Activated CD4-positive, alpha-beta memory T cell treated with anti-CD3 and anti-CD28 coated beads, Interleukin-2, amount 10 ng/mL, durations not matched to agents 7 days and 5 days (primary cell): ENCODE results near the gene CABP7. TPM values are rescaled to one million over a fixed set of nuclear protein-coding genes. Genes with fewer than 3 reads are reported as not detected.
A peak's percentile ranks its signal among the peaks of the same experiment; 100 is the strongest.

ENCODE experiments used
- CTCF ChIA-PET: fragments of 350-600 bp; sonication (Branson Sonifier 250); formaldehyde crosslinking; loops from one replicate; lab custom pipeline; 2021; ENCODE audit warnings: antibody characterized with exemption, inconsistent platforms; lab: Charles Lee
- POLR2A ChIA-PET: fragments of 350-600 bp; sonication (Branson Sonifier 250); formaldehyde crosslinking; loops from one replicate; lab custom pipeline; 2021; ENCODE audit warnings: antibody characterized with exemption; lab: Charles Lee
- DNase-seq: peaks from one replicate; pipeline ENCODE4 v3.0.0-alpha.2; 2020
- H3K27ac Mint-ChIP-seq: one replicate; pipeline ENCODE4 v1.8.0; 2021; ENCODE audit warnings: mild to moderate bottlenecking, mixed read lengths
- H3K27me3 Mint-ChIP-seq: one replicate; pipeline ENCODE4 v1.8.0; 2021; ENCODE audit warnings: mixed read lengths
- H3K36me3 Mint-ChIP-seq: one replicate; pipeline ENCODE4 v1.8.0; 2021; ENCODE audit warnings: low read depth, mixed read lengths
- H3K4me1 Mint-ChIP-seq: one replicate; pipeline ENCODE4 v1.8.0; 2021; ENCODE audit warnings: mixed read lengths
- H3K4me3 Mint-ChIP-seq: one replicate; pipeline ENCODE4 v1.8.0; 2021; ENCODE audit warnings: mild to moderate bottlenecking, mixed read lengths
- H3K9me3 Mint-ChIP-seq: one replicate; pipeline ENCODE4 v1.8.0; 2021; ENCODE audit warnings: mixed read lengths
- total RNA-seq, 2 experiments: library from RNA; stranded (reverse); gene quantifications; one replicate each; pipeline ENCODE4 v1.2.3, GENCODE V29; 2021

The CABP7 gene
- total RNA-seq, 2 experiments from 2014 or later = 0.08 to 0.13 TPM

- peaks cover 36% of the 10 kb centered on the region for H3K27me3 Mint-ChIP-seq
- no peak for DNase-seq
- no peaks in the 10 kb centered on the region for H3K36me3 Mint-ChIP-seq
- H3K4me1 Mint-ChIP-seq = no peaks in the 10 kb centered on the region
- H3K4me3 Mint-ChIP-seq = no peak overlapping the region
- CTCF ChIA-PET = no interaction called here
- POLR2A ChIA-PET = no interaction called here
- H3K9me3 Mint-ChIP-seq = no peaks in the 10 kb centered on the region
- H3K27ac Mint-ChIP-seq = no peak overlapping the region
Measured at GRCh38 chr22:29718949-29719898, 579 bp upstream of the CABP7 start.

- DNase-seq = no peak
- Mint-ChIP-seq H3K9me3 (no peaks in the 10 kb centered on the region), H3K27me3 (peaks cover 34% of the 10 kb centered on the region), H3K27ac (no peak overlapping the region), H3K36me3 (no peaks in the 10 kb centered on the region), H3K4me3 (no peak overlapping the region), H3K4me1 (no peaks in the 10 kb centered on the region)
- ChIA-PET POLR2A (no interaction called here), CTCF (no interaction called here)
Measured at GRCh38 chr22:29720811-29721323, 1.1 kb downstream of the CABP7 start.

GRCh38 chr22:29722151-29722550, 2.3 kb downstream of the CABP7 start:
- ChIA-PET CTCF (no interaction called here), POLR2A (no interaction called here)
- H3K9me3 Mint-ChIP-seq = no peaks in the 10 kb centered on the region
- no peaks in the 10 kb centered on the region for H3K4me1 Mint-ChIP-seq
- H3K27me3 Mint-ChIP-seq = peaks cover 28% of the 10 kb centered on the region
- no peak for DNase-seq
- H3K27ac Mint-ChIP-seq = no peak overlapping the region
- no peaks in the 10 kb centered on the region for H3K36me3 Mint-ChIP-seq
- H3K4me3 Mint-ChIP-seq = no peak overlapping the region

- CTCF ChIA-PET = no interaction called here
- Mint-ChIP-seq H3K9me3 (no peaks in the 10 kb centered on the region), H3K27ac (no peak overlapping the region), H3K27me3 (peaks cover 26% of the 10 kb centered on the region), H3K36me3 (no peaks in the 10 kb centered on the region), H3K4me1 (no peaks in the 10 kb centered on the region), H3K4me3 (no peak overlapping the region)
- POLR2A ChIA-PET = no interaction called here
- DNase-seq = no peak
Measured at GRCh38 chr22:29722587-29722986, 2.8 kb downstream of the CABP7 start.

GRCh38 chr22:29723766-29724165, 4.0 kb downstream of the CABP7 start:
- Mint-ChIP-seq H3K27ac (no peak overlapping the region), H3K4me3 (no peak overlapping the region), H3K36me3 (no peaks in the 10 kb centered on the region), H3K4me1 (no peaks in the 10 kb centered on the region), H3K27me3 (peaks cover 18% of the 10 kb centered on the region), H3K9me3 (no peaks in the 10 kb centered on the region)
- DNase-seq = no peak
- POLR2A ChIA-PET = no interaction called here
- CTCF ChIA-PET = interaction anchor here (1.0 kb wide), 1 partner anchor 365 kb away, joined by 4 read pairs; no protein-coding TSS in a partner anchor

- no peak overlapping the region for H3K27ac Mint-ChIP-seq
- no peaks in the 10 kb centered on the region for H3K4me1 Mint-ChIP-seq
- H3K4me3 Mint-ChIP-seq = no peak overlapping the region
- DNase-seq = no peak
- H3K36me3 Mint-ChIP-seq = no peaks in the 10 kb centered on the region
- POLR2A ChIA-PET = no interaction called here
- H3K27me3 Mint-ChIP-seq = peaks cover 9% of the 10 kb centered on the region
- CTCF ChIA-PET = interaction anchor here (0.6 kb wide), 1 partner anchor 355 kb away, joined by 4 read pairs; no protein-coding TSS in a partner anchor
- no peaks in the 10 kb centered on the region for H3K9me3 Mint-ChIP-seq
Measured at GRCh38 chr22:29724843-29725242, 5.0 kb downstream of the CABP7 start.

- no peak for DNase-seq
- no peak overlapping the region for H3K4me3 Mint-ChIP-seq
- ChIA-PET CTCF (no interaction called here), POLR2A (no interaction called here)
- H3K27me3 Mint-ChIP-seq = peaks cover 9% of the 10 kb centered on the region
- no peaks in the 10 kb centered on the region for H3K4me1 Mint-ChIP-seq
- H3K9me3 Mint-ChIP-seq = no peaks in the 10 kb centered on the region
- H3K27ac Mint-ChIP-seq = no peak overlapping the region
- H3K36me3 Mint-ChIP-seq = no peaks in the 10 kb centered on the region
Measured at GRCh38 chr22:29726106-29726505, 6.3 kb downstream of the CABP7 start.

GRCh38 chr22:29726512-29727130, 6.8 kb downstream of the CABP7 start:
- peaks cover 5% of the 10 kb centered on the region for H3K27me3 Mint-ChIP-seq
- H3K4me1 Mint-ChIP-seq = no peaks in the 10 kb centered on the region
- no peak overlapping the region for H3K27ac Mint-ChIP-seq
- H3K9me3 Mint-ChIP-seq = no peaks in the 10 kb centered on the region
- DNase-seq = no peak
- ChIA-PET CTCF (no interaction called here), POLR2A (no interaction called here)
- H3K4me3 Mint-ChIP-seq = no peak overlapping the region
- no peaks in the 10 kb centered on the region for H3K36me3 Mint-ChIP-seq

GRCh38 chr22:29727131-29727523, 7.3 kb downstream of the CABP7 start:
- CTCF ChIA-PET = interaction anchor here (1.0 kb wide), 1 partner anchor 278 kb away, joined by 4 read pairs; no protein-coding TSS in a partner anchor

GRCh38 chr22:29729161-29729560, 9.4 kb downstream of the CABP7 start:
- Mint-ChIP-seq H3K27ac (no peak overlapping the region), H3K27me3 (no peaks in the 10 kb centered on the region), H3K9me3 (no peaks in the 10 kb centered on the region), H3K36me3 (no peaks in the 10 kb centered on the region), H3K4me1 (no peaks in the 10 kb centered on the region), H3K4me3 (no peak overlapping the region)
- CTCF ChIA-PET = no interaction called here
- POLR2A ChIA-PET = no interaction called here
- no peak for DNase-seq

More at GRCh38 chr22:29727131-29727523, 7.3 kb downstream of the CABP7 start:
- Mint-ChIP-seq H3K9me3 (no peaks in the 10 kb centered on the region), H3K27me3 (peaks cover 2% of the 10 kb centered on the region), H3K4me3 (no peak overlapping the region), H3K27ac (no peak overlapping the region), H3K36me3 (no peaks in the 10 kb centered on the region), H3K4me1 (no peaks in the 10 kb centered on the region)
- POLR2A ChIA-PET = no interaction called here
- DNase-seq = peak; percentile 32

GRCh38 chr22:29731058-29731850, 11.5 kb downstream of the CABP7 start:
- ChIA-PET POLR2A (no interaction called here), CTCF (no interaction called here)
- H3K36me3 Mint-ChIP-seq = no peaks in the 10 kb centered on the region
- no peak overlapping the region for H3K27ac Mint-ChIP-seq
- no peaks in the 10 kb centered on the region for H3K9me3 Mint-ChIP-seq
- H3K27me3 Mint-ChIP-seq = no peaks in the 10 kb centered on the region
- no peaks in the 10 kb centered on the region for H3K4me1 Mint-ChIP-seq
- DNase-seq = no peak
- H3K4me3 Mint-ChIP-seq = no peak overlapping the region

- H3K4me3 Mint-ChIP-seq = no peak overlapping the region
- CTCF ChIA-PET = interaction anchor here (0.9 kb wide), 1 partner anchor 31 kb away, joined by 4 read pairs; no protein-coding TSS in a partner anchor
- DNase-seq = no peak
- no peaks in the 10 kb centered on the region for H3K36me3 Mint-ChIP-seq
- H3K4me1 Mint-ChIP-seq = no peaks in the 10 kb centered on the region
- POLR2A ChIA-PET = interaction anchor here (0.6 kb wide), 1 partner anchor 144 kb away, joined by 3 read pairs; no protein-coding TSS in a partner anchor
- no peak overlapping the region for H3K27ac Mint-ChIP-seq
- H3K9me3 Mint-ChIP-seq = no peaks in the 10 kb centered on the region
- H3K27me3 Mint-ChIP-seq = no peaks in the 10 kb centered on the region
Measured at GRCh38 chr22:29732883-29733282, 13.1 kb downstream of the CABP7 start.
